SK-N-SH (cell line): ENCODE results near the gene PAAF1. TPM values are rescaled to one million over a fixed set of nuclear protein-coding genes. Genes with fewer than 3 reads are reported as not detected.

Experiments used
- CTCF ChIA-PET: fragments of 300-600, 350-600 bp; formaldehyde crosslinking; extraction: SDS; loops from one replicate; lab custom pipeline; 2021; lab: Yijun Ruan, JAX
- POLR2A ChIA-PET: fragments of 350-600 bp; sonication (Branson Sonifier 250); formaldehyde crosslinking; extraction: SDS; loops from one replicate; lab custom pipeline; 2020; ENCODE audit warnings: antibody characterized with exemption, inconsistent platforms; lab: Yijun Ruan, JAX
- DNase-seq: peaks from one replicate; pipeline ENCODE4 v3.0.0; 2012
- H2AFZ ChIP-seq: fragments of 200-600 bp; sonication (generic); 2 replicates; pipeline ENCODE4 v1.8.1; 2016; ENCODE audit warnings: antibody characterized with exemption, mild to moderate bottlenecking, low read depth
- H3F3A ChIP-seq: fragments of 200-600 bp; sonication (generic); replicated peaks from 2 replicates; pipeline ENCODE3; 2016; ENCODE audit warnings: antibody characterized with exemption, mild to moderate bottlenecking; ENCODE audit not compliant: insufficient read depth
- H3K27ac ChIP-seq, 2 experiments: fragments of 200-500 bp in 1 of 2; fragments of 200-600 bp in 1 of 2; sonication (Bioruptor generic) in 1 of 2; sonication (generic), shearing (Covaris generic) in 1 of 2; 2 replicates each; pipeline versions ENCODE4 v1.5.1 to v1.6.1; 2014 to 2016; ENCODE audit warnings: low read depth in 2 of 2, inconsistent platforms in 1 of 2, low read length in 1 of 2, mild to moderate bottlenecking in 1 of 2, mixed read lengths in 1 of 2
- H3K27me3 ChIP-seq: fragments of 200-600 bp; sonication (generic), shearing (Covaris generic); 2 replicates; pipeline ENCODE4 v1.6.1; 2016; ENCODE audit warnings: mixed run types; ENCODE audit not compliant: insufficient read depth
- H3K36me3 ChIP-seq, 2 experiments: fragments of 200-500 bp in 1 of 2; fragments of 200-600 bp in 1 of 2; sonication (Bioruptor generic) in 1 of 2; sonication (generic) in 1 of 2; replicated peaks in 1 of 2; 2 replicates each; pipeline versions ENCODE3 to v1.5.1; 2014 to 2016; ENCODE audit warnings: low read length in 1 of 2, mild to moderate bottlenecking in 1 of 2; ENCODE audit not compliant: insufficient read depth in 2 of 2, control insufficient read depth in 1 of 2
- H3K4me1 ChIP-seq, 2 experiments: fragments of 200-500 bp in 1 of 2; fragments of 200-600 bp in 1 of 2; sonication (Bioruptor generic) in 1 of 2; sonication (generic), shearing (Covaris generic) in 1 of 2; 2 replicates each; pipeline versions ENCODE4 v1.5.1 to v1.6.1; 2014 to 2016; ENCODE audit warnings: low read depth in 1 of 2, low read length in 1 of 2, mixed run types in 1 of 2; ENCODE audit not compliant: insufficient read depth in 2 of 2, control insufficient read depth in 1 of 2
- H3K4me2 ChIP-seq: fragments of 200-600 bp; sonication (generic), shearing (Covaris generic); 2 replicates; pipeline ENCODE4 v1.6.1; 2017; ENCODE audit warnings: mixed run types
- H3K4me3 ChIP-seq, 2 experiments: fragments of 200-500 bp in 1 of 2; fragments of 200-600 bp in 1 of 2; sonication (Bioruptor generic) in 1 of 2; sonication (generic), shearing (Covaris generic) in 1 of 2; 2 replicates each; pipeline versions ENCODE4 v1.5.1 to v1.8.1; 2014 to 2016; ENCODE audit warnings: low read depth in 2 of 2, inconsistent platforms in 1 of 2, low read length in 1 of 2, mild to moderate bottlenecking in 1 of 2, mixed read lengths in 1 of 2, moderate library complexity in 1 of 2
- H3K79me2 ChIP-seq: fragments of 200-600 bp; sonication (generic); 2 replicates; pipeline ENCODE4 v1.8.1; 2017; ENCODE audit warnings: mild to moderate bottlenecking; ENCODE audit not compliant: insufficient read depth
- H3K9ac ChIP-seq: fragments of 200-600 bp; sonication (generic); 2 replicates; pipeline ENCODE4 v1.6.1; 2017; ENCODE audit warnings: mixed run types
- H3K9me2 ChIP-seq: fragments of 200-600 bp; sonication (generic); 2 replicates; pipeline ENCODE4 v1.6.1; 2017; ENCODE audit warnings: mixed run types
- H3K9me3 ChIP-seq: fragments of 200-600 bp; sonication (generic); 2 replicates; pipeline ENCODE4 v1.6.1; 2017; ENCODE audit warnings: mixed run types, mild to moderate bottlenecking, moderate library complexity
- H4K20me1 ChIP-seq: fragments of 200-600 bp; sonication (generic); 2 replicates; pipeline ENCODE4 v1.6.1; 2017; ENCODE audit warnings: mild to moderate bottlenecking, mixed run types; ENCODE audit not compliant: insufficient read depth
- CHD2 ChIP-seq: fragments of 150-350 bp; IDR thresholded peaks from 2 replicates; pipeline ENCODE4 v1.6.1; 2018; ENCODE audit warnings: low read length; ENCODE audit not compliant: partially characterized antibody
- EP300 ChIP-seq, 2 experiments: IDR thresholded peaks; 2 replicates each; pipeline versions ENCODE4 v1.4.0 to v1.6.1; 2012; ENCODE audit warnings: borderline replicate concordance in 1 of 2, low read depth in 1 of 2, low read length in 1 of 2
- EZH2phosphoT487 ChIP-seq: fragments of 200-600 bp; sonication (generic); IDR thresholded peaks from 2 replicates; pipeline ENCODE4 v1.6.1; 2017; ENCODE audit warnings: low read depth, mixed run types, mild to moderate bottlenecking, antibody characterized with exemption, moderate library complexity, borderline replicate concordance
- FOSL2 ChIP-seq: IDR thresholded peaks from 2 replicates; pipeline ENCODE4 v1.4.0; 2012; ENCODE audit warnings: low read depth, mild to moderate bottlenecking, moderate library complexity, borderline replicate concordance
- FOXM1 ChIP-seq: IDR thresholded peaks from 2 replicates; pipeline ENCODE4 v1.4.0; 2012; ENCODE audit warnings: low read depth, mild to moderate bottlenecking
- GABPA ChIP-seq: IDR thresholded peaks from 2 replicates; pipeline ENCODE4 v1.4.0; 2012; ENCODE audit warnings: low read depth, mild to moderate bottlenecking
- JUND ChIP-seq: IDR thresholded peaks from 2 replicates; pipeline ENCODE4 v1.4.0; 2012
- MAX ChIP-seq: IDR thresholded peaks from 2 replicates; pipeline ENCODE4 v1.4.0; 2012; ENCODE audit warnings: low read depth
- MEF2A ChIP-seq: IDR thresholded peaks from 2 replicates; pipeline ENCODE4 v1.4.0; 2012; ENCODE audit warnings: low read depth, borderline replicate concordance
- MXI1 ChIP-seq: IDR thresholded peaks from 2 replicates; pipeline ENCODE4 v1.6.1; 2012; ENCODE audit warnings: mild to moderate bottlenecking, low read depth, low read length, improper control_type of control experiment
- NFIC ChIP-seq: IDR thresholded peaks from 2 replicates; pipeline ENCODE4 v1.4.0; 2012; ENCODE audit warnings: borderline replicate concordance
- POLR2AphosphoS5 ChIP-seq: IDR thresholded peaks from 2 replicates; pipeline ENCODE4 v1.6.1; 2012; ENCODE audit warnings: low read depth, low read length
- RCOR1 ChIP-seq: fragments of 150-350 bp; IDR thresholded peaks from 2 replicates; pipeline ENCODE4 v1.6.1; 2017; ENCODE audit warnings: antibody characterized with exemption, low read length
- RFX5 ChIP-seq: IDR thresholded peaks from 2 replicates; pipeline ENCODE4 v1.6.1; 2012; ENCODE audit warnings: mild to moderate bottlenecking, improper control_type of control experiment, low read length
- RXRA ChIP-seq: IDR thresholded peaks from 2 replicates; pipeline ENCODE4 v1.4.0; 2012; ENCODE audit warnings: low read depth, mild to moderate bottlenecking, borderline replicate concordance
- SIN3A ChIP-seq: IDR thresholded peaks from 2 replicates; pipeline ENCODE4 v1.6.1; 2012; ENCODE audit warnings: low read depth, mild to moderate bottlenecking, low read length, moderate library complexity, borderline replicate concordance
- TAF1 ChIP-seq: IDR thresholded peaks from 2 replicates; pipeline ENCODE4 v1.6.1; 2012; ENCODE audit warnings: low read depth, mild to moderate bottlenecking, low read length, moderate library complexity, borderline replicate concordance
- TCF12 ChIP-seq: IDR thresholded peaks from 2 replicates; pipeline ENCODE4 v1.4.0; 2012
- TEAD4 ChIP-seq: IDR thresholded peaks from 2 replicates; pipeline ENCODE4 v1.4.0; 2012; ENCODE audit warnings: mild to moderate bottlenecking, borderline replicate concordance; ENCODE audit not compliant: insufficient read depth
- USF2 ChIP-seq: fragments of 150-350 bp; IDR thresholded peaks from 2 replicates; pipeline ENCODE4 v1.6.1; 2017; ENCODE audit warnings: antibody characterized with exemption, low read length, low read depth, borderline replicate concordance
- YY1 ChIP-seq: IDR thresholded peaks from 2 replicates; pipeline ENCODE4 v1.4.0; 2012; ENCODE audit warnings: low read depth, mild to moderate bottlenecking
- WGBS: methylation state at CpG from one replicate; pipeline ENCODE4 v1.1.6; 2017; ENCODE audit warnings: low lambda C conversion rate; 5-methylcytosine and 5-hydroxymethylcytosine counted together
- polyA plus RNA-seq, 3 experiments: library from polyadenylated mRNA; depleted of rRNA; stranded (reverse); fragments of >200 nt; gene quantifications; 2 replicates each; pipeline ENCODE4 v1.2.3, GENCODE V29; 2012
- TF ChIP-seq, protein P1 (sequence below): IDR thresholded peaks from 2 replicates; pipeline ENCODE4 v1.4.0; 2012; ENCODE audit warnings: low read depth, borderline replicate concordance

Gene PAAF1
- polyA plus RNA-seq, 1 of the 3 experiments (the other 2 are of a cell fraction) = 23.2 TPM

GRCh38 chr11:73940801-73941570 lies 64.2 kb downstream of the PAAF1 start:
- DNase-seq = no peak
- Histone ChIP-seq H2AFZ (no peak overlapping the region), H3F3A (no peaks in the 10 kb centered on the region), H3K27ac (no peak overlapping the region), H3K4me1 (no peaks in the 10 kb centered on the region), H3K4me2 (no peak overlapping the region), H3K27me3 (no peaks in the 10 kb centered on the region), H3K79me2 (no peaks in the 10 kb centered on the region), H3K9me3 (no peaks in the 10 kb centered on the region; the same call in 1 of the 2 replicates), H3K9me2 (no peaks in the 10 kb centered on the region), H3K4me3 (no peak overlapping the region; a peak in 1 of 4 replicates), H3K9ac (no peak overlapping the region), H3K36me3 (no peaks in the 10 kb centered on the region), H4K20me1 (no peaks in the 10 kb centered on the region)
- WGBS = 96% methylated on average over 9 of the region's 9 CpGs
- ChIA-PET POLR2A (no interaction called here), CTCF (interaction anchor here (1.6 to 2.5 kb wide), 3 partner anchors 9 to 23 kb away, joined by 5 to 8 read pairs (median 8); partner anchors contain the start of gene DNAJB13)
- no peak for TF ChIP-seq MEF2A
- no peak for TF ChIP-seq RCOR1
- no peak for TF ChIP-seq FOSL2
- no peak for TF ChIP-seq TCF12
- TF ChIP-seq TAF1 = no peak
- TF ChIP-seq TEAD4 = no peak
- TF ChIP-seq RFX5 = no peak
- TF ChIP-seq EZH2phosphoT487 = no peak
- TF ChIP-seq EP300 (IDR thresholded peaks at IDR 0.05; ENCODE audit: borderline replicate concordance in 1 of 2, low read depth in 1 of 2, low read length in 1 of 2) = no peak
- TF ChIP-seq MXI1 = no peak
- no peak for TF ChIP-seq YY1
- TF ChIP-seq JUND = no peak
- no peak for TF ChIP-seq FOXM1
- no peak for TF ChIP-seq CHD2
- TF ChIP-seq GABPA = no peak

GRCh38 chr11:73942010-73942409 lies 65.2 kb downstream of the PAAF1 start:
- TF ChIP-seq MAX = no peak
- no peak for TF ChIP-seq SIN3A
- no peak for TF ChIP-seq MXI1
- no peak for TF ChIP-seq TAF1
- no peak for TF ChIP-seq NFIC
- no peak for TF ChIP-seq FOXM1
- TF ChIP-seq RXRA = no peak
- TF ChIP-seq USF2 = no peak
- TF ChIP-seq, protein P1, sequence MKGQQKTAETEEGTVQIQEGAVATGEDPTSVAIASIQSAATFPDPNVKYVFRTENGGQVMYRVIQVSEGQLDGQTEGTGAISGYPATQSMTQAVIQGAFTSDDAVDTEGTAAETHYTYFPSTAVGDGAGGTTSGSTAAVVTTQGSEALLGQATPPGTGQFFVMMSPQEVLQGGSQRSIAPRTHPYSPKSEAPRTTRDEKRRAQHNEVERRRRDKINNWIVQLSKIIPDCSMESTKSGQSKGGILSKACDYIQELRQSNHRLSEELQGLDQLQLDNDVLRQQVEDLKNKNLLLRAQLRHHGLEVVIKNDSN = no peak
- TF ChIP-seq JUND = no peak
- no peak for TF ChIP-seq POLR2AphosphoS5
- H3K79me2 ChIP-seq = no peaks in the 10 kb centered on the region
- no peak overlapping the region for H3K27ac ChIP-seq
- no peaks in the 10 kb centered on the region for H3K36me3 ChIP-seq
- H2AFZ ChIP-seq = no peak overlapping the region
- ChIA-PET CTCF (interaction anchor here (2.1 kb wide), 1 partner anchor 22 kb away, joined by 8 read pairs; no protein-coding TSS in a partner anchor), POLR2A (no interaction called here)
- WGBS = 89% methylated on average over 1 of the region's 1 CpG
- no peaks in the 10 kb centered on the region for H4K20me1 ChIP-seq
- no peaks in the 10 kb centered on the region for H3K4me1 ChIP-seq
- H3K27me3 ChIP-seq = no peaks in the 10 kb centered on the region
- no peak overlapping the region for H3K4me3 ChIP-seq
- no peak for DNase-seq
- H3K9ac ChIP-seq = no peak overlapping the region
- H3F3A ChIP-seq = no peaks in the 10 kb centered on the region
- H3K9me3 ChIP-seq = no peaks in the 10 kb centered on the region; the same call in 1 of the 2 replicates
- no peaks in the 10 kb centered on the region for H3K9me2 ChIP-seq
- H3K4me2 ChIP-seq = no peak overlapping the region
